K562 (cell line): ENCODE data around the gene LRCH1. TPM values are rescaled to one million over a fixed set of nuclear protein-coding genes. Genes with fewer than 3 reads are reported as not detected.

Experiments
- ATAC-seq: fragments of 200-7000 bp; cut with Tn5 transposase; 3 replicates; pipeline ENCODE4 v1.9.1; 2020; ENCODE audit warnings: moderate library complexity
- BruUV-seq: library from RNA; stranded (reverse); fragments of 400-500 nt; replicated peaks from 2 replicates; lab custom pipeline; 2021; lab: Mats Ljungman, UMichigan
- CTCF ChIA-PET: fragments of 300-600 bp; formaldehyde crosslinking; extraction: SDS; loops from one replicate; lab custom pipeline; 2021; ENCODE audit warnings: low intra/inter-chr PET ratio; lab: Yijun Ruan, JAX
- POLR2A ChIA-PET: fragments of 300-600, 350-650 bp; sonication (Branson Sonifier 250); formaldehyde crosslinking; extraction: SDS; loops from one replicate; lab custom pipeline; 2021; ENCODE audit warnings: antibody characterized with exemption, inconsistent platforms; lab: Yijun Ruan, JAX
- DNase-seq, 4 experiments: peaks; one replicate each; pipeline versions ENCODE4 v3.0.0 to v3.0.0-alpha.2; 2011 to 2018; ENCODE audit warnings: low spot score in 3 of 4, mixed read lengths in 3 of 4; ENCODE audit errors: extremely low read depth in 1 of 4
- FAIRE-seq: peaks from 2 replicates; lab custom pipeline; 2011; peaks lifted over from hg19 to GRCh38; lab: Jason Lieb, UNC
- H2AFZ ChIP-seq: 2 replicates; pipeline ENCODE4 v1.6.0; 2011; ENCODE audit warnings: low read depth, low read length, control low read depth, inconsistent platforms
- H3K27ac ChIP-seq: fragments of 200-600 bp; 3 replicates; pipeline ENCODE4 v1.8.0; 2011; ENCODE audit warnings: low read depth, mild to moderate bottlenecking, control low read depth, inconsistent platforms, low read length, moderate library complexity, mixed read lengths; ENCODE audit errors: extremely low read depth
- H3K27me3 ChIP-seq, 2 experiments: fragments of 300-600 bp in 1 of 2; 2 replicates in 1 of 2; 3 replicates in 1 of 2; pipeline versions ENCODE4 v1.6.0 to v1.8.0; 2011; ENCODE audit warnings: inconsistent platforms in 2 of 2, low read length in 2 of 2, mild to moderate bottlenecking in 1 of 2, mixed read lengths in 1 of 2, moderate library complexity in 1 of 2; ENCODE audit not compliant: control insufficient read depth in 2 of 2, insufficient read depth in 2 of 2
- H3K36me3 ChIP-seq: fragments of 300-600 bp; 3 replicates; pipeline ENCODE4 v1.8.0; 2011; ENCODE audit warnings: mild to moderate bottlenecking, low read length, inconsistent platforms; ENCODE audit not compliant: control insufficient read depth, insufficient read depth
- H3K4me1 ChIP-seq, 2 experiments: fragments of 200-600 bp in 1 of 2; replicated peaks in 1 of 2; 2 replicates in 1 of 2; 3 replicates in 1 of 2; pipeline versions ENCODE4 v1.5.1 to v1.8.0; 2011; ENCODE audit warnings: inconsistent platforms in 2 of 2, low read length in 2 of 2, mild to moderate bottlenecking in 1 of 2, mixed read lengths in 1 of 2, moderate library complexity in 1 of 2; ENCODE audit not compliant: control insufficient read depth in 2 of 2, insufficient read depth in 2 of 2
- H3K4me2 ChIP-seq: 2 replicates; pipeline ENCODE4 v1.6.1; 2011; ENCODE audit warnings: low read length, control low read depth, inconsistent platforms, mixed read lengths; ENCODE audit not compliant: insufficient read depth
- H3K4me3 ChIP-seq: fragments of 200-600 bp; sonication (generic), shearing (Covaris generic); 2 replicates; pipeline ENCODE4 v1.5.1; 2016; ENCODE audit warnings: control low read depth, inconsistent platforms
- H3K79me2 ChIP-seq: fragments of 200-600 bp; 3 replicates; pipeline ENCODE4 v1.8.0; 2011; ENCODE audit warnings: low read length, inconsistent platforms; ENCODE audit not compliant: control insufficient read depth, insufficient read depth
- H3K9ac ChIP-seq, 2 experiments: 2 replicates each; pipeline versions ENCODE4 v1.6.0 to v1.6.1; 2011; ENCODE audit warnings: low read depth in 2 of 2, low read length in 2 of 2, control low read depth in 1 of 2, inconsistent platforms in 1 of 2, mild to moderate bottlenecking in 1 of 2, mixed read lengths in 1 of 2; ENCODE audit not compliant: insufficient read depth in 1 of 2
- H3K9me1 ChIP-seq: one replicate; pipeline ENCODE4 v1.6.0; 2011; ENCODE audit warnings: inconsistent platforms, mild to moderate bottlenecking, low read length, moderate library complexity; ENCODE audit not compliant: control insufficient read depth, insufficient read depth
- H3K9me3 ChIP-seq: replicated peaks from 2 replicates; pipeline ENCODE4 v1.5.1; 2011; ENCODE audit warnings: low read depth, low read length, inconsistent platforms; ENCODE audit not compliant: control insufficient read depth, insufficient read depth
- H4K20me1 ChIP-seq: replicated peaks from 2 replicates; pipeline ENCODE4 v1.6.1; 2011; ENCODE audit warnings: low read length, inconsistent platforms, mixed read lengths; ENCODE audit not compliant: control insufficient read depth, insufficient read depth
- CBX3 ChIP-seq, 2 experiments: IDR thresholded peaks; 1 replicate in 1 of 2; 2 replicates in 1 of 2; pipeline ENCODE4 v1.6.1; 2012; ENCODE audit warnings: inconsistent platforms in 2 of 2, low read length in 2 of 2, borderline replicate concordance in 1 of 2, control low read depth in 1 of 2
- CREB5 ChIP-seq: fragments of 250-450 bp; sonication (Bioruptor Pico); IDR thresholded peaks from 2 replicates; pipeline ENCODE4 v1.5.0; 2020; ENCODE audit warnings: mild to moderate bottlenecking
- HIVEP1 ChIP-seq: fragments of 250-450 bp; sonication (Bioruptor Pico); IDR thresholded peaks from 2 replicates; pipeline ENCODE4 v1.4.0; 2020; ENCODE audit warnings: mild to moderate bottlenecking
- HMG20B ChIP-seq: fragments of 250-450 bp; sonication (Bioruptor Pico); IDR thresholded peaks from 2 replicates; pipeline ENCODE4 v1.5.0; 2021; ENCODE audit warnings: mild to moderate bottlenecking
- KAT7 ChIP-seq: sonication (generic); formaldehyde crosslinking; IDR thresholded peaks from 2 replicates; pipeline ENCODE4 v1.8.0; 2022; ENCODE audit warnings: missing genetic modification reagents, mild to moderate bottlenecking, borderline replicate concordance
- ZBTB9 ChIP-seq: fragments of 450-650 bp; formaldehyde crosslinking; IDR thresholded peaks from 2 replicates; pipeline ENCODE4 v1.4.0; 2020; ENCODE audit warnings: mild to moderate bottlenecking, moderate library complexity
- WGBS: fragments of 100-300 bp; shearing (Covaris generic); methylation state at CpG from one replicate; pipeline ENCODE4 v1.1.6; 2016; ENCODE audit warnings: low coverage, mixed read lengths; ENCODE audit not compliant: insufficient coverage; ENCODE audit errors: missing lambda C conversion rate; 5-methylcytosine and 5-hydroxymethylcytosine counted together
- in situ Hi-C: fragments of 300-500 bp; cut with MboI; formaldehyde crosslinking; loops from 4 replicates; pipeline ENCODE4 v1.15.0; 2018; ENCODE audit warnings: inconsistent platforms, mixed read lengths
- intact Hi-C: fragments of 100-400 bp; cut with micrococcal nuclease; formaldehyde crosslinking; loops from 2 replicates; pipeline ENCODE4 v1.14.2; 2022
- polyA plus RNA-seq, 8 experiments: library from polyadenylated mRNA; depleted of rRNA in 4 of 8; stranded (reverse) in 5 of 8; unstranded in 3 of 8; fragments of >200 nt; fragmentation: Nextera tagmentation in 2 of 8; fragmentation: Illumina TruSeq in 1 of 8; extraction: Ambion mirVana in 2 of 8; extraction: Trizol in 1 of 8; gene quantifications; 2 replicates each; pipeline versions ENCODE4 v1.2.1 to v1.2.3, GENCODE V29; 2011 to 2014; ENCODE audit warnings: inconsistent platforms in 1 of 8, missing spikeins in 1 of 8
- total RNA-seq, 7 experiments: library from RNA; depleted of rRNA in 6 of 7; stranded (reverse); fragments of >200 nt in 6 of 7; fragmentation: Illumina TruSeq in 2 of 7; extraction: Trizol in 2 of 7; gene quantifications; 2 replicates each; pipeline versions ENCODE4 v1.2.1 to v1.2.3, GENCODE V29; 2011 to 2021; ENCODE audit warnings: low replicate concordance in 1 of 7

The LRCH1 gene
- total and polyA plus RNA-seq, 9 of the 15 experiments (the other 6 are each of a cell fraction or from before 2014, with no cell fraction given), result 1.1 to 6.8 (median 3.7) TPM

GRCh38 chr13:46595136-46595884 lies 42.3 kb downstream of the LRCH1 start:
- H3K4me2 ChIP-seq, result no peak overlapping the region

More at GRCh38 chr13:46595136-46595884, 42.3 kb downstream of the LRCH1 start:
- H3K4me1 ChIP-seq, result no peaks in the 10 kb centered on the region
- POLR2A ChIA-PET, result interaction anchor here (0.6 kb wide), 1 partner anchor 91 kb away, joined by 3 read pairs; no protein-coding TSS in a partner anchor
- no peak overlapping the region for H3K27ac ChIP-seq
- no peak overlapping the region for H3K9ac ChIP-seq
- H3K9me3 ChIP-seq, result no peaks in the 10 kb centered on the region
- no peak overlapping the region for H3K4me3 ChIP-seq
- ATAC-seq, result no peak
- 82% methylated on average over 5 of the region's 6 CpGs for WGBS
- in situ Hi-C loops (no loop called here), intact Hi-C loops (no loop called here)
- H3K36me3 ChIP-seq, result no peaks in the 10 kb centered on the region
- TF ChIP-seq CREB5 (no peak), HMG20B (CRISPR knock-in tag) (no peak), ZBTB9 (CRISPR knock-in tag) (no peak), HIVEP1 (CRISPR knock-in tag) (no peak), CBX3 (IDR thresholded peaks at IDR 0.05; ENCODE audit: borderline replicate concordance in 1 of 2, low read length in 2 of 2) (no peak), KAT7 (CRISPR knock-in tag) (no peak)
- H2AFZ ChIP-seq, result no peak overlapping the region
- BruUV-seq, result no TSS peak
- peaks cover 14% of the 10 kb centered on the region; the same call in 1 of the 3 replicates for H3K79me2 ChIP-seq
- CTCF ChIA-PET, result no interaction called here
- no peaks in the 10 kb centered on the region for H3K27me3 ChIP-seq
- DNase-seq, result no peak
- no peak for FAIRE-seq
- H3K9me1 ChIP-seq, result no peaks in the 10 kb centered on the region
- H4K20me1 ChIP-seq, result peaks cover 10% of the 10 kb centered on the region; the same call in 1 of the 2 replicates
